Measurements from ENCODE around the gene PGM3.

DNA sequence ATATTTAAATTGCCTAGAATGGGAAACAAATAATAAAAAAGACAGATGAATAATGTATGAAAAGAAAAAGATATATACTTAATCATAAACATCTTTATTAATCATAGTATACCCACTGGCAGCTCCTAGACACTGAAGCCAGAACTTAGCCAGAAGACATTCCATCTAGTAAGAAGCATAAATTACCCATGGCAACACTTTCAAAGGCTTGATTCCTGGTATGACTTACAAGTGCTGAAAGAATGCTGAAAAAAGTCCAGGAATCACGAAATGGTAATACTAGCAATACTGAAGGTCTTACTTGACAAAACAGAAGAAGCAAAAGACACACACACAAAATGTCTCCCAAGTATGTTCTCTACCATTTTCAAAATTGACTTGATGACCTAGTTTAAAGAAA lies 38.1 kb upstream of the PGM3 start:
- TF ChIP-seq, protein P1, sequence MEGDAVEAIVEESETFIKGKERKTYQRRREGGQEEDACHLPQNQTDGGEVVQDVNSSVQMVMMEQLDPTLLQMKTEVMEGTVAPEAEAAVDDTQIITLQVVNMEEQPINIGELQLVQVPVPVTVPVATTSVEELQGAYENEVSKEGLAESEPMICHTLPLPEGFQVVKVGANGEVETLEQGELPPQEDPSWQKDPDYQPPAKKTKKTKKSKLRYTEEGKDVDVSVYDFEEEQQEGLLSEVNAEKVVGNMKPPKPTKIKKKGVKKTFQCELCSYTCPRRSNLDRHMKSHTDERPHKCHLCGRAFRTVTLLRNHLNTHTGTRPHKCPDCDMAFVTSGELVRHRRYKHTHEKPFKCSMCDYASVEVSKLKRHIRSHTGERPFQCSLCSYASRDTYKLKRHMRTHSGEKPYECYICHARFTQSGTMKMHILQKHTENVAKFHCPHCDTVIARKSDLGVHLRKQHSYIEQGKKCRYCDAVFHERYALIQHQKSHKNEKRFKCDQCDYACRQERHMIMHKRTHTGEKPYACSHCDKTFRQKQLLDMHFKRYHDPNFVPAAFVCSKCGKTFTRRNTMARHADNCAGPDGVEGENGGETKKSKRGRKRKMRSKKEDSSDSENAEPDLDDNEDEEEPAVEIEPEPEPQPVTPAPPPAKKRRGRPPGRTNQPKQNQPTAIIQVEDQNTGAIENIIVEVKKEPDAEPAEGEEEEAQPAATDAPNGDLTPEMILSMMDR (conservative IDR thresholded peaks at IDR 0.05; ENCODE audit: low read depth, low read length) = no peak
- TF ChIP-seq EZH2 (IDR thresholded peaks at IDR 0.05; ENCODE audit: low read length, unreplicated experiment) = no peak
- no peak for TF ChIP-seq EZH2phosphoT487 (IDR thresholded peaks at IDR 0.05; ENCODE audit: borderline replicate concordance, low read length)
